ENCODE results near the gene LRP1B. TPM values are rescaled to one million over a fixed set of nuclear protein-coding genes. Genes with fewer than 3 reads are reported as not detected.

LRP1B gene
- total and polyA plus RNA-seq, 2 donors (not counting 1 experiment from before 2014, with no cell fraction given), result not detected

GRCh38 chr2:141021109-141021508 is 1109.7 kb downstream of the LRP1B start:
- H3K4me3 ChIP-seq (ENCODE audit: control extremely low read depth in 1 of 5, extremely low read depth in 1 of 5, insufficient read depth in 1 of 5, low read depth in 2 of 5, low read length in 4 of 5), result no peak overlapping the region
- POLR2A ChIA-PET, result no interaction called here
- no peak overlapping the region for H3K4me2 ChIP-seq (replicated peaks; ENCODE audit: low read depth, low read length, poor library complexity, severe bottlenecking)
- Mint-ChIP-seq H3K27ac (no peak overlapping the region), H3K4me3 (no peak overlapping the region), H3K27me3 (no peaks in the 10 kb centered on the region), H3K9me3 (ENCODE audit: insufficient read depth) (no peaks in the 10 kb centered on the region), H3K4me1 (no peaks in the 10 kb centered on the region)
- no peaks in the 10 kb centered on the region for H3K4me1 ChIP-seq (ENCODE audit: control insufficient read depth in 2 of 2, insufficient read depth in 2 of 2, low read length in 2 of 2)
- H3K27ac ChIP-seq (ENCODE audit: low read length in 2 of 2), result no peak overlapping the region
- ATAC-seq (ENCODE audit: low read depth) (no peak), DNase-seq (no peak)
- WGBS (ENCODE audit: insufficient coverage), result no CpG with 5 or more reads among the region's 1 CpG
- intact Hi-C loops (cut with micrococcal nuclease), result no loop called here
- H3K9ac ChIP-seq (ENCODE audit: low read length), result no peak overlapping the region
- no peak overlapping the region for H2AFZ ChIP-seq (ENCODE audit: insufficient read depth, low read depth, low read length, poor library complexity, severe bottlenecking)
- H3K9me3 ChIP-seq (ENCODE audit: control extremely low read depth in 1 of 3, control insufficient read depth in 2 of 3, insufficient read depth in 1 of 3, low read length in 2 of 3), result no peaks in the 10 kb centered on the region
- no peaks in the 10 kb centered on the region for H3K36me3 ChIP-seq (replicated peaks in 1 of 2; ENCODE audit: control extremely low read depth in 1 of 2, control insufficient read depth in 1 of 2, extremely low read depth in 1 of 2, insufficient read depth in 2 of 2, low read length in 1 of 2)
- no peak for TF ChIP-seq EZH2 (IDR thresholded peaks at IDR 0.05; ENCODE audit: borderline replicate concordance, insufficient read depth, low read depth, low read length, poor library complexity, severe bottlenecking)
- no peak for TF ChIP-seq CTCF (IDR thresholded peaks at IDR 0.05)
- H3K27me3 ChIP-seq (replicated peaks in 1 of 4; ENCODE audit: control extremely low read depth in 1 of 4, control insufficient read depth in 3 of 4, insufficient read depth in 4 of 4, low read length in 3 of 4), result no peaks in the 10 kb centered on the region
- no peaks in the 10 kb centered on the region for H3K79me2 ChIP-seq (ENCODE audit: control insufficient read depth, insufficient read depth, low read length)
- CTCF ChIA-PET, result no interaction called here
- H4K20me1 ChIP-seq (ENCODE audit: control insufficient read depth, insufficient read depth, low read length, poor library complexity, severe bottlenecking), result no peaks in the 10 kb centered on the region

GRCh38 chr2:141020346-141020745 is 1110.5 kb downstream of the LRP1B start:
- TF ChIP-seq EZH2 (IDR thresholded peaks at IDR 0.05; ENCODE audit: borderline replicate concordance, insufficient read depth, low read depth, low read length, poor library complexity, severe bottlenecking) (no peak), CTCF (IDR thresholded peaks at IDR 0.05) (no peak)
- H3K9me3 ChIP-seq (ENCODE audit: control extremely low read depth in 1 of 3, control insufficient read depth in 2 of 3, insufficient read depth in 1 of 3, low read length in 2 of 3), result no peaks in the 10 kb centered on the region
- Mint-ChIP-seq H3K9me3 (ENCODE audit: insufficient read depth) (no peaks in the 10 kb centered on the region), H3K4me1 (no peaks in the 10 kb centered on the region), H3K27me3 (no peaks in the 10 kb centered on the region), H3K27ac (no peak overlapping the region), H3K4me3 (no peak overlapping the region)
- no peak overlapping the region for H3K27ac ChIP-seq (ENCODE audit: low read length in 2 of 2)
- no peak overlapping the region for H3K4me2 ChIP-seq (replicated peaks; ENCODE audit: low read depth, low read length, poor library complexity, severe bottlenecking)
- no peaks in the 10 kb centered on the region for H3K79me2 ChIP-seq (ENCODE audit: control insufficient read depth, insufficient read depth, low read length)
- ATAC-seq (ENCODE audit: low read depth) (no peak), DNase-seq (no peak)
- no CpG with 5 or more reads among the region's 3 CpGs for WGBS (ENCODE audit: insufficient coverage)
- H3K4me1 ChIP-seq (ENCODE audit: control insufficient read depth in 2 of 2, insufficient read depth in 2 of 2, low read length in 2 of 2), result no peaks in the 10 kb centered on the region
- H4K20me1 ChIP-seq (ENCODE audit: control insufficient read depth, insufficient read depth, low read length, poor library complexity, severe bottlenecking), result no peaks in the 10 kb centered on the region
- H3K9ac ChIP-seq (ENCODE audit: low read length), result no peak overlapping the region
- H3K36me3 ChIP-seq (replicated peaks in 1 of 2; ENCODE audit: control extremely low read depth in 1 of 2, control insufficient read depth in 1 of 2, extremely low read depth in 1 of 2, insufficient read depth in 2 of 2, low read length in 1 of 2), result no peaks in the 10 kb centered on the region
- ChIA-PET POLR2A (no interaction called here), CTCF (no interaction called here)
- no peaks in the 10 kb centered on the region for H3K27me3 ChIP-seq (replicated peaks in 1 of 4; ENCODE audit: control extremely low read depth in 1 of 4, control insufficient read depth in 3 of 4, insufficient read depth in 4 of 4, low read length in 3 of 4)
- H2AFZ ChIP-seq (ENCODE audit: insufficient read depth, low read depth, low read length, poor library complexity, severe bottlenecking), result no peak overlapping the region
- H3K4me3 ChIP-seq (ENCODE audit: control extremely low read depth in 1 of 5, extremely low read depth in 1 of 5, insufficient read depth in 1 of 5, low read depth in 2 of 5, low read length in 4 of 5), result no peak overlapping the region
- intact Hi-C loops (cut with micrococcal nuclease), result no loop called here
